Prostate gland (tissue), 2 donors: ENCODE results near the gene CFAP61. TPM values are rescaled to one million over a fixed set of nuclear protein-coding genes. Genes with fewer than 3 reads are reported as not detected.

Experiments
- DNase-seq: peaks from one replicate; pipeline ENCODE4 v3.0.0-alpha.2; 2019; ENCODE audit warnings: low spot score
- H3K27ac ChIP-seq, 2 donors: fragments of 200-600 bp; sonication (generic); 2 replicates each; pipeline ENCODE4 v1.5.1; 2017 to 2019
- H3K27me3 ChIP-seq: fragments of 200-600 bp; sonication (generic); replicated peaks from 2 replicates; pipeline ENCODE4 v1.5.1; 2019; ENCODE audit not compliant: insufficient read depth
- H3K36me3 ChIP-seq, 2 donors: fragments of 200-600 bp; sonication (generic); 1 replicate in 1 of 2; 2 replicates in 1 of 2; pipeline versions ENCODE4 v1.5.1 to v1.8.1; 2017 to 2019
- H3K4me1 ChIP-seq: fragments of 200-600 bp; sonication (generic); replicated peaks from 2 replicates; pipeline ENCODE4 v1.5.1; 2019
- H3K4me3 ChIP-seq, 2 donors: fragments of 200-600 bp; sonication (generic); 2 replicates each; pipeline ENCODE4 v1.5.1; 2017 to 2019
- H3K9me3 ChIP-seq: fragments of 200-600 bp; sonication (generic); 2 replicates; pipeline ENCODE4 v1.5.1; 2017
- CTCF ChIP-seq, 4 experiments: fragments of 200-600 bp in 2 of 4; fragments of 450-650 bp in 2 of 4; sonication (generic) in 2 of 4; IDR thresholded peaks; 1 replicate in 3 of 4; 2 replicates in 1 of 4; pipeline ENCODE4 v1.5.1; 2016 to 2019; ENCODE audit warnings: antibody characterized with exemption in 4 of 4, mild to moderate bottlenecking in 2 of 4, moderate library complexity in 2 of 4
- POLR2A ChIP-seq: fragments of 450-650 bp; IDR thresholded peaks from one replicate; pipeline ENCODE4 v1.6.1; 2016; ENCODE audit warnings: antibody characterized with exemption, mild to moderate bottlenecking
- POLR2AphosphoS5 ChIP-seq: sonication (generic); formaldehyde crosslinking; IDR thresholded peaks from one replicate; pipeline ENCODE4 v1.6.1; 2017; ENCODE audit warnings: antibody characterized with exemption
- WGBS: methylation state at CpG from one replicate; pipeline ENCODE4 v1.1.5; 2018; 5-methylcytosine and 5-hydroxymethylcytosine counted together
- intact Hi-C: fragments of 100-400 bp; cut with DNase I; formaldehyde crosslinking; loops from one replicate; pipeline ENCODE4 v1.14.2; 2022
- total RNA-seq, 2 donors: library from RNA; depleted of rRNA; stranded (reverse); fragments of >200 nt; gene quantifications; one replicate each; pipeline ENCODE4 v1.1.0, GENCODE V29; 2016

The CFAP61 gene
- total RNA-seq, 2 donors from 2014 or later, result 0.14 to 8.1 TPM

GRCh38 chr20:20022498-20022897 lies 29.8 kb upstream of the CFAP61 start:
- intact Hi-C loops, result no loop called here

GRCh38 chr20:20023395-20023794 lies 28.9 kb upstream of the CFAP61 start:
- WGBS, result 88% methylated on average over 3 of the region's 3 CpGs
- Histone ChIP-seq H3K4me1 (peaks cover 8% of the 10 kb centered on the region), H3K27ac (no peak overlapping the region), H3K27me3 (no peaks in the 10 kb centered on the region), H3K36me3 (no peaks in the 10 kb centered on the region), H3K9me3 (no peaks in the 10 kb centered on the region), H3K4me3 (no peak overlapping the region)
- no peak for DNase-seq
- TF ChIP-seq POLR2AphosphoS5 (no peak), CTCF (IDR thresholded peaks at IDR 0.05) (no peak), POLR2A (no peak)
- intact Hi-C loops, result no loop called here

More at GRCh38 chr20:20022498-20022897, 29.8 kb upstream of the CFAP61 start:
- no peaks in the 10 kb centered on the region for H3K36me3 ChIP-seq
- no peak overlapping the region for H3K27ac ChIP-seq
- peaks cover 13% of the 10 kb centered on the region for H3K4me1 ChIP-seq
- no peaks in the 10 kb centered on the region for H3K9me3 ChIP-seq
- no peak overlapping the region for H3K4me3 ChIP-seq
- TF ChIP-seq POLR2AphosphoS5, result no peak
- DNase-seq, result no peak
- no peaks in the 10 kb centered on the region for H3K27me3 ChIP-seq

DNA sequence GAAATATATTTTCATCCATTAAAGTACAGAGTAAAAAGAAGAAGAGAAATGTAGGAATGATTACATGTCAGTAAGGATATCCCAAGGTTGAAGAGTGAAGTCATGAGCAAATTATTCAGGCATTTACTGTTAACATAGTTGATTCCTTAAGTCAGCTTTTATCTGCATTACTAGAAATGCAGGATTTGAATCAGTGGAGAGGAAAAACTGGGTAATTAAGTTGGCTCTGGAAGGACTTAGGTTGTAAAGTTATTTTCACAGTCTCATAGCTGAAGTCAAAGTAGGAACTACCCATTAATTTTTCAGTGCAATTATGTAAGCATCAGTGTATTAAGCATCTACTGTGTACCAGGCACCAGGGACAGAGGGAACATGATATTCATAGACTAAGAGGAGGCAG lies 27.4 kb upstream of the CFAP61 start:
- peaks cover 3% of the 10 kb centered on the region for H3K4me1 ChIP-seq
- TF ChIP-seq CTCF (IDR thresholded peaks at IDR 0.05) (no peak), POLR2A (no peak), POLR2AphosphoS5 (no peak)
- H3K9me3 ChIP-seq, result no peaks in the 10 kb centered on the region
- no peaks in the 10 kb centered on the region for H3K27me3 ChIP-seq
- no peak for DNase-seq
- no peaks in the 10 kb centered on the region for H3K36me3 ChIP-seq
- H3K27ac ChIP-seq, result no peak overlapping the region
- intact Hi-C loops, result no loop called here
- no peak overlapping the region for H3K4me3 ChIP-seq

- WGBS, result 82% methylated on average over 2 of the region's 2 CpGs
- no peak overlapping the region for H3K27ac ChIP-seq
- H3K4me3 ChIP-seq, result no peak overlapping the region
- H3K4me1 ChIP-seq, result peaks cover 3% of the 10 kb centered on the region
- no peaks in the 10 kb centered on the region for H3K9me3 ChIP-seq
- no peaks in the 10 kb centered on the region for H3K36me3 ChIP-seq
- TF ChIP-seq POLR2AphosphoS5, result no peak
- TF ChIP-seq POLR2A, result no peak
- no peak for TF ChIP-seq CTCF (IDR thresholded peaks at IDR 0.05)
- intact Hi-C loops, result no loop called here
- DNase-seq, result no peak
- H3K27me3 ChIP-seq, result no peaks in the 10 kb centered on the region
Measured at GRCh38 chr20:20027284-20027683, 25.0 kb upstream of the CFAP61 start.

DNA sequence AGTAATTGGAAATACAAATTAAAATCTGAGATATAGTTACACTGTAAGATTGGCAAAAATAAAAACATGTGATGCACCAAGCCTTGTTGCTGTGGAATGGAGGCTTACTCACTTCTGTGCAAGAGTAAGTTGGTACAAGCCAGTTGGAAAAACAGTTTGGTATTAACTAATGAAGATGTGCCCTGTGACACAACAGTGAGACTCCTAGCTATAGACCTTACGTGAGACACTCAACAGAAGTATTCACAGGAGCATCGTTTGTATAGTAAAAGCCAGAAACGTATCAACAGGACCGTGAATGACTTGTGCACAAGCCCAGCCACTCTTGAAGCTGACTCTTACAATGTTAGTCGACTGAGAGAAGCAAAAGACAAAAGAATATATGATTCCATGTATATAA lies 20.5 kb upstream of the CFAP61 start:
- Histone ChIP-seq H3K27ac (no peak overlapping the region), H3K9me3 (no peaks in the 10 kb centered on the region), H3K4me1 (no peaks in the 10 kb centered on the region), H3K36me3 (peaks cover 0 to 10% of the 10 kb centered on the region in 2 donors), H3K4me3 (no peak overlapping the region), H3K27me3 (no peaks in the 10 kb centered on the region)
- intact Hi-C loops, result no loop called here
- WGBS, result 82% methylated on average over 5 of the region's 5 CpGs
- TF ChIP-seq CTCF (IDR thresholded peaks at IDR 0.05) (no peak), POLR2A (no peak), POLR2AphosphoS5 (no peak)
- DNase-seq, result no peak
